ENCODE measurements around the gene IL15RA. TPM values are rescaled to one million over a fixed set of nuclear protein-coding genes. Genes with fewer than 3 reads are reported as not detected.

IL15RA gene
- total and polyA plus RNA-seq, 4 donors: 13.2 to 67.7 (median 32.7) TPM

- H3K9me3 ChIP-seq (ENCODE audit: control insufficient read depth in 4 of 4, insufficient read depth in 3 of 4, low read length in 3 of 4): peaks cover 0 to 3% (median 1%) of the 10 kb centered on the region in 4 donors
- no peak for ATAC-seq (ENCODE audit: insufficient read depth, low FRiP score)
- DNase-seq: peak; percentile 65 to 89 (median 77)
- no peak for TF ChIP-seq CTCF (IDR thresholded peaks at IDR 0.05; ENCODE audit: control extremely low read depth, extremely low read depth)
- no peaks in the 10 kb centered on the region for H3K36me3 ChIP-seq (ENCODE audit: control insufficient read depth in 4 of 4, insufficient read depth in 4 of 4, low read length in 4 of 4)
- no peak overlapping the region for H3K9ac ChIP-seq (ENCODE audit: insufficient read depth in 1 of 2, low read length in 2 of 2)
- H3K27me3 ChIP-seq (ENCODE audit: control insufficient read depth in 3 of 3, insufficient read depth in 3 of 3, low read length in 2 of 3): no peaks in the 10 kb centered on the region
- H3K4me3 ChIP-seq: no peak overlapping the region
- peaks cover 0 to 41% (median 0%) of the 10 kb centered on the region in 5 donors for H3K4me1 ChIP-seq (ENCODE audit: control insufficient read depth in 5 of 5, insufficient read depth in 5 of 5, low read length in 5 of 5)
- H3K27ac ChIP-seq (ENCODE audit: low read depth in 1 of 2, low read length in 1 of 2): peak overlapping the region in 1 of 2 donors; percentile 56
- WGBS, 2 donors: 53 to 65% methylated on average over 4 of the region's 4 CpGs
Observed at GRCh38 chr10:5987747-5988146, 10.4 kb upstream of the IL15RA start.

GRCh38 chr10:5985029-5985428, 7.7 kb upstream of the IL15RA start:
- TF ChIP-seq CTCF (IDR thresholded peaks at IDR 0.05; ENCODE audit: control extremely low read depth, extremely low read depth): no peak
- DNase-seq: no peak

GRCh38 chr10:5983774-5984173, 6.4 kb upstream of the IL15RA start:
- no peak overlapping the region for H3K9ac ChIP-seq (ENCODE audit: insufficient read depth in 1 of 2, low read length in 2 of 2)
- TF ChIP-seq CTCF (IDR thresholded peaks at IDR 0.05; ENCODE audit: control extremely low read depth, extremely low read depth): no peak
- DNase-seq (peak in 2 of 3 donors; percentile 50 to 76), ATAC-seq (ENCODE audit: insufficient read depth, low FRiP score) (no peak)
- H3K4me3 ChIP-seq: no peak overlapping the region
- H3K27me3 ChIP-seq (ENCODE audit: control insufficient read depth in 3 of 3, insufficient read depth in 3 of 3, low read length in 2 of 3): peaks cover 0 to 12% (median 0%) of the 10 kb centered on the region in 3 donors
- H3K9me3 ChIP-seq (ENCODE audit: control insufficient read depth in 4 of 4, insufficient read depth in 3 of 4, low read length in 3 of 4): no peaks in the 10 kb centered on the region
- 78 to 89% methylated on average over 9 of the region's 9 CpGs for WGBS, 2 donors
- H3K4me1 ChIP-seq (ENCODE audit: control insufficient read depth in 5 of 5, insufficient read depth in 5 of 5, low read length in 5 of 5): peaks cover 0 to 37% (median 3%) of the 10 kb centered on the region in 5 donors
- H3K36me3 ChIP-seq (ENCODE audit: control insufficient read depth in 4 of 4, insufficient read depth in 4 of 4, low read length in 4 of 4): no peaks in the 10 kb centered on the region
- H3K27ac ChIP-seq (ENCODE audit: low read depth in 1 of 2, low read length in 1 of 2): no peak overlapping the region

More at GRCh38 chr10:5985029-5985428, 7.7 kb upstream of the IL15RA start:
- Histone ChIP-seq H3K9me3 (ENCODE audit: control insufficient read depth in 4 of 4, insufficient read depth in 3 of 4, low read length in 3 of 4) (no peaks in the 10 kb centered on the region), H3K4me3 (no peak overlapping the region), H3K9ac (ENCODE audit: insufficient read depth in 1 of 2, low read length in 2 of 2) (no peak overlapping the region), H3K36me3 (ENCODE audit: control insufficient read depth in 4 of 4, insufficient read depth in 4 of 4, low read length in 4 of 4) (no peaks in the 10 kb centered on the region), H3K27me3 (ENCODE audit: control insufficient read depth in 3 of 3, insufficient read depth in 3 of 3, low read length in 2 of 3) (peaks cover 0 to 9% (median 0%) of the 10 kb centered on the region in 3 donors), H3K27ac (ENCODE audit: low read depth in 1 of 2, low read length in 1 of 2) (no peak overlapping the region), H3K4me1 (ENCODE audit: control insufficient read depth in 5 of 5, insufficient read depth in 5 of 5, low read length in 5 of 5) (peaks cover 0 to 38% (median 3%) of the 10 kb centered on the region in 5 donors)
- no peak for ATAC-seq (ENCODE audit: insufficient read depth, low FRiP score)
- WGBS, 2 donors: 90 to 91% methylated on average over 5 of the region's 5 CpGs

GRCh38 chr10:5981529-5981928, 4.2 kb upstream of the IL15RA start:
- no peak for ATAC-seq (ENCODE audit: insufficient read depth, low FRiP score)
- no peaks in the 10 kb centered on the region for H3K9me3 ChIP-seq (ENCODE audit: control insufficient read depth in 4 of 4, insufficient read depth in 3 of 4, low read length in 3 of 4)
- peaks cover 0 to 24% (median 8%) of the 10 kb centered on the region in 5 donors for H3K4me1 ChIP-seq (ENCODE audit: control insufficient read depth in 5 of 5, insufficient read depth in 5 of 5, low read length in 5 of 5)
- H3K9ac ChIP-seq (ENCODE audit: insufficient read depth in 1 of 2, low read length in 2 of 2): no peak overlapping the region
- DNase-seq: no peak
- no peak overlapping the region for H3K4me3 ChIP-seq
- H3K27ac ChIP-seq (ENCODE audit: low read depth in 1 of 2, low read length in 1 of 2): no peak overlapping the region
- H3K27me3 ChIP-seq (ENCODE audit: control insufficient read depth in 3 of 3, insufficient read depth in 3 of 3, low read length in 2 of 3): peaks cover 0 to 21% (median 0%) of the 10 kb centered on the region in 3 donors
- H3K36me3 ChIP-seq (ENCODE audit: control insufficient read depth in 4 of 4, insufficient read depth in 4 of 4, low read length in 4 of 4): no peaks in the 10 kb centered on the region
- 92 to 94% methylated on average over 9 of the region's 9 CpGs for WGBS, 2 donors
- TF ChIP-seq CTCF (IDR thresholded peaks at IDR 0.05; ENCODE audit: control extremely low read depth, extremely low read depth): no peak

Data from lung (tissue), 12 donors.